ACC112 (cell line): Measurements from ENCODE around the gene TXNDC15.
"Not testable (repeated sequence)": the region's sequence is repeated elsewhere in the genome, so short reads cannot be mapped to it uniquely, and the experiment has no call there.

ENCODE experiments used
- H2AFZ ChIP-seq: fragments of 200-600 bp; sonication (generic); one replicate; pipeline ENCODE4 v1.6.0; 2017; ENCODE audit warnings: antibody characterized with exemption, low read length; ENCODE audit not compliant: unreplicated experiment
- H3K27ac ChIP-seq: fragments of 200-600 bp; sonication (generic); 2 replicates; pipeline ENCODE4 v1.5.1; 2014; ENCODE audit warnings: low read depth, mild to moderate bottlenecking, antibody characterized with exemption, low read length, moderate library complexity
- H3K27me3 ChIP-seq: fragments of 200-600 bp; sonication (generic); 2 replicates; pipeline ENCODE4 v1.6.1; 2014; ENCODE audit warnings: mild to moderate bottlenecking, antibody characterized with exemption, low read length, moderate library complexity, mixed read lengths; ENCODE audit not compliant: insufficient read depth
- H3K36me3 ChIP-seq: fragments of 200-600 bp; sonication (generic); 2 replicates; pipeline ENCODE4 v1.6.1; 2016; ENCODE audit warnings: mild to moderate bottlenecking, antibody characterized with exemption, low read length, moderate library complexity, mixed read lengths; ENCODE audit not compliant: insufficient read depth
- H3K4me1 ChIP-seq: fragments of 200-600 bp; sonication (generic); one replicate; pipeline ENCODE4 v1.6.1; 2016; ENCODE audit warnings: low read length, mixed read lengths; ENCODE audit not compliant: insufficient read depth, unreplicated experiment, control insufficient read depth
- H3K4me3 ChIP-seq: fragments of 200-600 bp; sonication (generic); 2 replicates; pipeline ENCODE4 v1.5.1; 2014; ENCODE audit warnings: mild to moderate bottlenecking, low read depth, low read length
- H3K79me2 ChIP-seq: fragments of 200-600 bp; sonication (generic); one replicate; pipeline ENCODE4 v1.6.0; 2016; ENCODE audit warnings: low read length; ENCODE audit not compliant: control insufficient read depth, unreplicated experiment, insufficient read depth

The TXNDC15 gene, protein sequence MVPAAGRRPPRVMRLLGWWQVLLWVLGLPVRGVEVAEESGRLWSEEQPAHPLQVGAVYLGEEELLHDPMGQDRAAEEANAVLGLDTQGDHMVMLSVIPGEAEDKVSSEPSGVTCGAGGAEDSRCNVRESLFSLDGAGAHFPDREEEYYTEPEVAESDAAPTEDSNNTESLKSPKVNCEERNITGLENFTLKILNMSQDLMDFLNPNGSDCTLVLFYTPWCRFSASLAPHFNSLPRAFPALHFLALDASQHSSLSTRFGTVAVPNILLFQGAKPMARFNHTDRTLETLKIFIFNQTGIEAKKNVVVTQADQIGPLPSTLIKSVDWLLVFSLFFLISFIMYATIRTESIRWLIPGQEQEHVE

DNA sequence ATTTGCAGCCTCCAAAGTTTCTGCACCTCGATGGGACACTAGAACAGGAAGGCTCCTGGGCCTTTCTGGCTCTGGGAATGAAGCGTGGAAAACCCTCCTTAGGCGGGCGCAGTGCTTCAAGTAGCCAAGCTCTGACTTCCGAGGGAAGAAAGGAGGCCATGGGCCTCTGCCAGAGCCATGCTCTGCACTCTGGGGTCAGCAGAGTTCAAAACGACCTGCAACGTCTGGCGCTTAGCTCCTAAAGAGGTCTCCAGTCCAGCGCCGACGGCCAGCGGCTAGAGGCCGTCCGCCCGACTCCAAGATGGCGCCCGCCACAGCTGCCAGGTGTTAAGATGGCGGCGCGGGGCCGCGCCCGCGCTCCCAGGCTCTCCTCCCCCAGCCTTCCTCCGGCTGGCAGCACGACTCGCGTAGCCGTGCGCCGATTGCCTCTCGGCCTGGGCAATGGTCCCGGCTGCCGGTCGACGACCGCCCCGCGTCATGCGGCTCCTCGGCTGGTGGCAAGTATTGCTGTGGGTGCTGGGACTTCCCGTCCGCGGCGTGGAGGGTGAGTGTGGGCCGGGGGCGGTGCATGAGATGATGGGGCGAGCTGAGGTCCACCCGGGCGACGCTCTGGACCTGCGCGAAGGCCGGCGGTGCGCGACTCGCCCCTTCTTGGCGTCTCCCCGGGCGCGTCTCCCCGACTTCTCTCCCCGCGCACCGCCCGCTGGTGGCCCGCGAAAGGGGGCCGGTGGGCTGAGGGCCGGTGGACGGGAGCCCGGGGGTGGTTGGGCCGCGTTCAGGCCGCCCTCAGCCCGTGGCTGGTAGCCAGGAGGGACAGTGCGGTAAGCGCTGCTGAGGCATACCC, at the start of gene TXNDC15:
TSS of gene TXNDC15 (plus strand) at position 385 of the 844 bp plus-strand sequence. CDS start at position 442, 57 bp downstream.
- no peaks in the 10 kb centered on the region for H3K27me3 ChIP-seq
- peaks cover 12% of the 10 kb centered on the region for H3K4me1 ChIP-seq
- peak within 1 kb of the TSS; percentile 99 for H2AFZ ChIP-seq
- H3K79me2 ChIP-seq: peaks cover 29% of the 10 kb centered on the region
- H3K36me3 ChIP-seq: no peaks in the 10 kb centered on the region
- peak within 1 kb of the TSS; percentile 93 for H3K27ac ChIP-seq
- peak within 1 kb of the TSS; percentile 90 for H3K4me3 ChIP-seq

DNA sequence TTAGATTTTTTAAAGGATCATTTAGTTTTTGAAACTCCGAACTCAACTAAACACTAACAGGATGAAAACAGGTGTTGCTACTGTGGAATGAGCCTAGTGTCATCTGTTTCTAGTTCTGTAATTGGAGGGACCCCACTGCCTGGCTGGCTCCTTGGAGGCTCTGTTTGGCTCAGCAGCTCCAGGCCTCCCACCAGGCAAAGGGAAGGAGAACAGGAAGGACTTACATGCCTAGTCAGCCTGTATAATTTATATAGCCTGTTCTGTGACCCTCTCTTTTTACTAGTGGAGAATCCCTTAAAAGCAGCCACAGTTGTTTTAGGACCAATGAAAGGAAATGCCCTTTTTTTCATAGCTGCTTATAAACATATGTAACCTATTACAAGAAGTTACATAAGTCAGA, 49.5 kb upstream of the TXNDC15 start:
- Histone ChIP-seq H3K27me3 (no peaks in the 10 kb centered on the region), H3K36me3 (peaks cover 24% of the 10 kb centered on the region), H3K4me3 (no peak overlapping the region), H3K4me1 (peaks cover 11% of the 10 kb centered on the region), H3K27ac (no peak overlapping the region), H3K79me2 (no peaks in the 10 kb centered on the region), H2AFZ (no peak overlapping the region)

DNA sequence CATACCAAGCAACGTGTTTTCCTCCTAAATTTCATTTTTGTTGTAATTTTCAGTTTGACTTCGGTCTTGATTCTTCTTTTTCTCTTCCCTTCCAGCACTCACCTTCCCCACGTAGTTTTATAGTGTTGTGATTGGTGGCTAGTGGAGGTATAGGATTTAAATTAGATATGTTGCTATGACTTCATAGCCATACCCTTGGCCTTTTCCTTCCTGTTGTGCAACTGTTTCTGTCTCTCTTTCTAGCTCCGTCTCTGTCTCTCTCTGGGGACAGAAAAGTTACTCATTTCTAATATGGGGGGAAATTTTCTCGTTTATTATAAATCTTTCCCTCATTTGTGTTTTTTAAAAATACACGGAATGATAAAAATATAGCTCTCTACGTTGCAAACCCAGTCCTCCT, 49.0 kb upstream of the TXNDC15 start:
- H3K36me3 ChIP-seq: peaks cover 24% of the 10 kb centered on the region

DNA sequence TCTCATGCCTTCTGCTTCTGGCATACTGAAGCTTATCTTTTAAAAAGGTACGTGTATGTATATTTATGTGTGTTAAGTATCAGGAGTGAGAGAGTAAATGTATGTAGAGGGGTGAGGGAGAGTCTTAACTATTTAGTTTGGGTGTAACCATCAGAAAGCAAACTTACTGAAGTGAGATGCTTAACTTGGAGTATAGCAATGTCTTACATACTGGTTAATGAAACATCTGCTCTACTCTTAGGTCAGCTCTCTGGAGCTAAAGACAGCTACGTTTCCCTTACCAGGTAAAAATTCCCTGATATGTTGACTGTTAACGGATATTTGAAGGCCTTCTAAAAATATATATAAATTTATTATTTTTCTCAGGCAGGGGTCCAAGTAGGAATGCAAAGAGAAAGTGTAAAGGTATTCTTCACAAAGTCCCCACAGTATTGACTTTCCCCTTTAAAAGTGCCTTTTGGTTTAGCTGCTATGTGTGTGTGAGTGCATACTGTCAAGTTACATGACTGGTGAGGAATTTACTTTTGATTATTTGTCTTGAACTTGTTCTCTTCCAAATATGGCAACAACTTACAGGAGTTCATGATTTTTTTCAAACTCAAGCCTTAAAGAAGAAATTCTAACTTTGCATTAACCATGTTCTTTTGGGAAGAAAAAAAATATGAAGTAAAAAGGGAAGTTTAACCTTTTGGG, 40.7 kb upstream of the TXNDC15 start:
- H3K4me1 ChIP-seq: no peaks in the 10 kb centered on the region
- H3K79me2 ChIP-seq: no peaks in the 10 kb centered on the region
- no peaks in the 10 kb centered on the region for H3K27me3 ChIP-seq
- H2AFZ ChIP-seq: no peak overlapping the region
- H3K4me3 ChIP-seq: no peak overlapping the region
- H3K36me3 ChIP-seq: peaks cover 7% of the 10 kb centered on the region
- H3K27ac ChIP-seq: no peak overlapping the region

More for the DNA sequence above, 49.0 kb upstream of the TXNDC15 start:
- Histone ChIP-seq H3K27me3 (no peaks in the 10 kb centered on the region), H2AFZ (no peak overlapping the region), H3K79me2 (no peaks in the 10 kb centered on the region), H3K27ac (no peak overlapping the region), H3K4me1 (peaks cover 11% of the 10 kb centered on the region), H3K4me3 (no peak overlapping the region)

DNA sequence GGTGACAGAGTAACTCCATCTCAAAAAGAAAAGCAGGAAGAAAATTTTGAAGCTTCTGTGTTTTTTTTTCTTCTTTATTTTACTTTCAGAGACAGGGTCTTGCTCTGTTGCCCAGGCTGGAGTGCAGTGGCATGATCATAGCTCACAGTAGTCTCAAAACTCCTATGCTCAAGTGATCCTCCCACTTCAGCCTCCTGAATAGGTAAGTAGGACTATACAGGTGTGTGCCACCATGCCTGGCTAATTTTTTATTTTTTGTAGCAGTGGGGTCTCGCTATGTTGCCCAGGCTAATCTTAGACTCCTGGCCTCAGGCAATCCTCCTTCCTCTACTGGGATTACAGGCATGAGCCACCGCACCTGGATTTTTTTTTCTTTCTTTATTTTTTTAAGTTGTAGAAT, 38.5 kb upstream of the TXNDC15 start:
- H3K4me1 ChIP-seq: no peaks in the 10 kb centered on the region
- no peak overlapping the region for H3K4me3 ChIP-seq
- no peak overlapping the region for H3K27ac ChIP-seq
- peaks cover 3% of the 10 kb centered on the region for H3K36me3 ChIP-seq
- H3K79me2 ChIP-seq: no peaks in the 10 kb centered on the region
- H2AFZ ChIP-seq: no peak overlapping the region
- no peaks in the 10 kb centered on the region for H3K27me3 ChIP-seq

DNA sequence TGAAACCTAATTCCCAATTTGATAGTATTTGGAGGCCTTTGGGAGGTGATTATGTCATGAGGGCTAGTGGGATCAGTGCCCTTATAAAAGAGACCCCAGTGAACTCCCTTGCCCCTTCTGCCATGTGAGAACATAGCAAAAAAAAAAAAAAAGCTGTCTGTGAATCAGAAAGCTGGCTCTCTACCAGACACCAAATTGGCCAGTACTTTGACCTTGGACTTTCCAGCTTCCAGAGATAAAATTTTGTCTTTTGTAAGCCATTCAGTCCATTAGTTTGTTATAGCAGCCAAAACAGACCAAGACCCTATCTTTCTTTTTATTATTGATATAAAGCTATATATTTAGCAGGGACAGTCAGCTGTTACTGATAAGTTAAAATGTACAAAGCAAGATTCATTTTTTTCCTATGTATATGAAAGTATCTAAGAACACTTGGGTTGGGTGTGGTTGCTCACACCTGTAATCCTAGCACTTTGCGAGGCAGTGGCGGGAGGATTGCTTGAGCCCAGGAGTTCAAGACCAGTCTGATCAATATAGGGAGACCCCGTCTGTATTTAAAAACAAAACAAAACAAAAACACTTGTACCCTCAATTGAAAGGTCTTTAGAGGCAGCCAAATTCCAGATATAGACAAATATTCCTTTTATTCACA, 36.5 kb upstream of the TXNDC15 start:
- Histone ChIP-seq H3K36me3 (peaks cover 3% of the 10 kb centered on the region; the same call in 1 of the 2 replicates), H3K4me3 (no peak overlapping the region), H3K79me2 (no peaks in the 10 kb centered on the region), H3K4me1 (peaks cover 3% of the 10 kb centered on the region), H2AFZ (no peak overlapping the region), H3K27ac (no peak overlapping the region), H3K27me3 (no peaks in the 10 kb centered on the region)

DNA sequence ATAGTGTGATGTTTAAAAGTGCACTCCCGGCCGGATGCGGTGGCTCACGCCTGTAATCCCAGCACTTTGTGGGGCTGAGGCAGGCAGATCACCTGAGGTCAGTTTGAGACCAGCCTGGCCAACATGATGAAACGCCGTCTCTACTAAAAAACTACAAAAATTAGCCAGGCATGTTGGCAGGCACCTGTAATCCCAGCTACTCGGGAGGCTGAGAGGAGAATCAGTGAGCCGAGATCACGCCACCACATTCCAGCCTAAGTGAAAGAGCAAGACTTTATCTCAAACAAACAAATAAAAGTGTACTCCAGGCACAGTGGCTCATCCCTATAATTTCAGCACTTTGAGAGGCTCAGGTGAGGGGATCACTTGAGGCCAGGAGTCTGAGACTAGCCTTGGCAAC, 35.8 kb upstream of the TXNDC15 start:
- H3K27me3 ChIP-seq, H3K27ac ChIP-seq, H2AFZ ChIP-seq, H3K4me3 ChIP-seq, H3K79me2 ChIP-seq, H3K36me3 ChIP-seq, H3K4me1 ChIP-seq: not testable (repeated sequence)

DNA sequence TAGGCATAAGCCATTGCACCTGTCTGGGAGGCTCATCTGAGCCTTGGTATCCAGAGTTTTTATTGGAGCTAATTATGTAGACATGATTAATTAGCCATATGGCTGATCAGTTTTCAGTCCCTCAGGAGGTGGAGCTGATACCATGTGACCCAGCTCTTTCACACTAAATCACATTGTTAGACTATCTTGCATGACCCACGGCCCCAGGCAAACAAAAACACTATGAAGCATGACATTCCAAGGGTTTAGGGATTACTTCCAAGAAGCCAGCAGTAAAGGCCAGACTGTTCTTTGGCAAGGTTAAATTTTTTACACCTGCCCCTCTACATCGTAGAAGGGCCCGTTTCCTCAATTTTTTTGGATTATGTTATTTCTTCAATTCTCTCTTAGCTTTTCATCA, 33.4 kb upstream of the TXNDC15 start:
- Histone ChIP-seq H3K36me3 (no peaks in the 10 kb centered on the region), H3K27ac (no peak overlapping the region), H3K4me1 (peaks cover 15% of the 10 kb centered on the region), H3K27me3 (no peaks in the 10 kb centered on the region), H2AFZ (no peak overlapping the region), H3K4me3 (no peak overlapping the region), H3K79me2 (no peaks in the 10 kb centered on the region)

DNA sequence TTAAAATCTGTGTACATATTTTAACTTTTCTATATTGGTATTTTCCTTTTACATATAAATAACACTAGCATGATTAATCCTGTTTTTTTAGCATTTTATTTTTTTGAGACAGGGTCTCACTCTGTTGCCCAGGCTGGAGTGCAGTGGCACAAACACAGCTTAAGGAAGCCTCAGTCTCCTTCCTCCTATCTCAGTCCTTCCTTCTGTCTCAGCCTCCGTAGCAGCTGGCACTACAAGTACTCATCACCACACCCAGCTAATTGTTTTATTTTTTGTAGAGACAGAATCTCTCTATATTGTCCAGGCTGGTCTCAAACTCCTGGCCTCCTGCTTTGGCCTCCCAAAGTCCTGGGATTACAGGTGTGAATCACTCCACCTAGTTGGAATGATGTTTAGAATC, 29.9 kb upstream of the TXNDC15 start:
- H3K4me1 ChIP-seq: peaks cover 20% of the 10 kb centered on the region
- no peaks in the 10 kb centered on the region for H3K27me3 ChIP-seq
- no peak overlapping the region for H3K27ac ChIP-seq
- no peak overlapping the region for H3K4me3 ChIP-seq
- H3K79me2 ChIP-seq: peaks cover 25% of the 10 kb centered on the region
- no peaks in the 10 kb centered on the region for H3K36me3 ChIP-seq
- no peak overlapping the region for H2AFZ ChIP-seq

DNA sequence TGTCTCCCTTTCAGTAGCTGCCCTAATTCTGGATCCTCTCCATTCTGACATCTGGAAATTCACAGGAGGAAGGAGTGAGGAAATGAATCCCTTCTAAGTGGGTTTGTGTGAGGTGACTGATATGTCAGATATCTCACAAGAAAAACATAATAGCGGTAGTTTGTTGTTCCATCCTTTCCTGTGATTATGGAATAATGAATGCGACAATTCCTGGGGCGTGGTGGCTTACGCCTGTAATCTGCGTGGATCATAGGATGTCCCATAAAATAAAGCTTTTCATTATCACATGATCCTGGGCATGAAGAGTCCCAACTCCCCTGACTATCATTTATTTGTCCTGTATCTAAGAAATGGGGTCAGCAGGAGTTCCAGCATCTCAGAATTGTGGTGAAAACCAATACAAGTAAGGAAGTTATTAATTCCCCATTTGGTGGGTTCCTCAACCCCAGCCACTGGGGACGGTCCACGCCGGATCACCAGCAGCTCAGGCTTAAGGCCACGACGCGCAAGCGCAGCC, 28.8 kb upstream of the TXNDC15 start:
- Histone ChIP-seq H3K79me2 (peaks cover 27% of the 10 kb centered on the region), H3K27me3 (no peaks in the 10 kb centered on the region), H3K27ac (peak overlapping the region; percentile 86), H3K36me3 (no peaks in the 10 kb centered on the region), H3K4me3 (peak overlapping the region; percentile 88), H2AFZ (peak overlapping the region; percentile 51), H3K4me1 (peaks cover 25% of the 10 kb centered on the region)
